GM18870 (cell line): ENCODE results near the gene ACTR5.
A peak's percentile ranks its signal among the peaks of the same experiment; 100 is the strongest.
"Not testable (repeated sequence)": the region's sequence is repeated elsewhere in the genome, so short reads cannot be mapped to it uniquely, and the experiment has no call there.

ENCODE experiments used
- ATAC-seq: cut with Tn5 transposase; IDR thresholded peaks from one replicate; pipeline ENCODE4 v1.9.1; 2021; ENCODE audit warnings: moderate library complexity; ENCODE audit not compliant: unreplicated experiment

Gene ACTR5

DNA sequence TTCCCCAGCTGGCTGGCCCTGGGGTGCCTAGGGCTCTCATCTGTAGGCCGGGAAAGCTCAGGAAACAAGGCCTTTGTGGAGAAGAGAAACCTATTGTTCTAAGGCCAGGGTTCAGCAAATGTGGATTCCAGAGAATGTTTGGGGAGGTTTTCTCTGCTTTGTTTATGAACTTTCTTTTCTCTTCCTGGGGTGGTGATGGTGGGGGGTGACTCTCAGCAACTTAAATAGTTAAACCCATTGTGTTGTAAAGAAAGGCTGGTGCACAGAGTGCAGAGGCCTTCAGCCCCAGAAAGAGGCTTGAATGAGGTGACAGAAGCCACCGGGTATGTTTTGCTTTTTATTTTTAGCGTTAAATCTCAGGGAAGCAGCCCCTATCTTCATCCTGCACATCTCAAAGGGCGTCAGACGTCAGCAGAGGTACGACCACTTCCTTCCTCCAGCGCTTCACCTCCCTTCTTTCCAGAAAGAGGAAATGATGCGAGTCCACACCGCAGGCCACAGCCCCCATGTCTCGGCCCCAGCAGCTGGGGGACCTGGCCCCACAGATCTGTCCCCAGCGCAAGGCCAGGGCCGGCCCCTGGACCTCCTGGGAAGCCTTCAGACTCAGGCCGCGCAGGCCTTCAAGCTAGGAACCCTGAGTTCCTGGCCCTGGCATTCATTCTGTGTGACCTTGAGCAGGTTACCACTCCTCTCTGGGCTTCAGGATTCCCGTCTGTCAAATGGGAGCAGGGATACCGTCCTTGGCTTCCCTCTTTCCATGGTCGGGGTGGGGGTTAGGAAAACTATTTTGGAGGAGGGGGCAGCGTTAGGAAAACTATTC lies 56.6 kb downstream of the ACTR5 start:
- ATAC-seq, result peak; percentile 36

DNA sequence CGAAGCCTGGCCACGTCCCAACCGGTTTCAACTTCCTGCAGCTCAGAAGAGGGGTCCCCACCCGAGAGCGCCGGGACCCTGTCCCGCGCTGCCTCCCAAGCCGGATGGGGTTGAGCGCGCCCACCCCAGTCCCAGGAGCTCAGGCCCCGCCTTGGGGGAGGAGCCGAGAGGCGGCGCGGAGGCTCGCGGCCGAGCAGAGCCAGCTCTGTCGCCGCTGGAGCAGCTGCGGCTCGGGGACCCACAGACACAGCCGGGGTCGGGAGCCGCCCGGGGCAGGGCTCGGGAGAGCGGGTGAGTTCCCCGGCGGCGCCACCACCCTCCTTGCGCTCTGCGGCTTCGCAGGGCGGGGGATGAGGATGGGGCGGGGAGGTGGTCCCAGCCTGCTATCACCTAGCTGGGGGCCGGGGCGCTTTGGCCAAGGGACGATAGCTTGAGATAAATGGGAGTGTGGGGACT lies 57.3 kb downstream of the ACTR5 start, which contains the start of gene PPP1R16B:
TSS of gene PPP1R16B (plus strand) at position 196 of the 456 bp plus-strand sequence. CDS start 30,229 bp downstream, outside the sequence.
- ATAC-seq, result no peak

DNA sequence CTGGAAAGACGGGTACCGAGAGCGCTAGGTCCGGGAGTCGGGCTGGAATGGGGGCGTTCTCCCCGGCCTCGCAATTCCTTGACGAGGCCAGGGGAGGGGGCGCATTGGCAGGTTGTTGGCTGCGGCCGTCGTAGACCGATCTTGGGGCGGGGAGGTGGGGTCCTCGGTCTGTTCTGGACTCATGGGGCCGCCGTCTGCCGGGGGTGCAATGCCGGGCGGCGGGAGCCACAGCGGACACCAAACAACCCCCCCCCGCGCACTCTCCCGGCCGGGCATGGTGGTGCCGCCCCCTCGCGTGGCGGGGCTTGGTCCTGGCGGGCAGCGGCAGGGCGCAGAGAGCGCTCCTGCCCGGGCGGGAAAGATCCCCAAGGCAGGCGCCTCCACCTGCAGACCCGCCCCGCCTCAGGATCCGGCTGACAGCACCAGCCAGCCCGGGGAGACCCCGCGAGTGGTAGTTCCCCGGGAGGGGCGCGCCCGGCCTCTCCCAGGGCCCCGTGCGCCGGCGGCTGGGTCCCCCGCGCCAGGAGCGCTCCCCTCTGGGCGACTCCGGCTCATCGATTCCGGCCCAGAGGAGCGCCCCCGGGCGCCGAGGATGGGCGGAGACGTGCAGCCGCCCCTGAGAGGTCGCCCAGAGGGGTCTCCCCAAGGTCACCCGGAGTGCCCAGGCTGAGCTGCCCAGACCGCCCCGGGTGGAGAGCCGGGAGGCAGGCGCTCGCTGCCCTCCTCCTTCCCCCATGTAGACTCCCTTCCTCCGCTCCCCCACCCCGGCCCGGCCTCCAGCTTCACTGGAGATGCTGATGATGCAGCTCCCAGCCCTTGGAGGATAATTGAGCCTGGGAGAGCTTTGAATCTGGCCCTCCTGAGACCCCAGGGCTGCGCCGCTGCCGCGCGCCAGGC lies 57.9 kb downstream of the ACTR5 start:
- no peak for ATAC-seq

DNA sequence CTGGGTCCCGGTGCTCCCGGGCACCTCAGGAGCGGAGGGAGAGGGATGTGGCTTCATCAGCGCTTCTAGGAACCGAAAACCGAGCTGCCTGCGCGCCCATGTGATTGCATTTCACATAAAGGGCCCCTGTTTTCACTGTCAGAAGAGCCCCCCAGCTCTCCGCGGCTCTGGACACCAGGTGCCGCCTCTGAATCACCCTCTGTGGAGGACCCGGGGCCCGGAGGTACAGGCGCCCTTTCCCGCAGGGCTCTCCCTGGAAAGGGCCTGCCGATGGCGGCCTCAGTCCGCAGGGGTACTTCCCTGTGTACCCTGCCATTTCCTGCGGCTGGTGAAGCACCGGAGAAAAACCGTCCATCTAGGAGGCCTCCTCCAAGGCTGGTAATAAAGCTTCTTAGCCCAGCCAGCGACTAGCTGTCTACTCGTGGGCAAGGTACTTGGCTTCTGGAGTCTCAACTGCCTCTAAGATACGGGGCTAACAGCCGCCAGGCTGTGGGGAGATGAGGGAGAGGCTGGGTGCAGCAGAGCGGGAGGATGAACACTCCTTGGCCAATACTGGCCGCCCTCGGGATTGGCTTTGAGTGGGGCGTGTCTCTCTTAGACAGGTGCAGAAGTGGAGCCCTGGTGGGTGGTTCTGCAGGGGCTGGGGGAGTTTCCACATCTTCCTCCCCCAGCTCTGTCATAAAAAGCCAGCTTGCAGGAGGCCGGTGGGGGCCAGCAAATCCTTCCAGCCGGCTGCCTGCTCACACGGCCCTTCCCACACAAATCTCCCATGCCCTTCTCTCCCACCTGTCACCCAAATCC lies 58.8 kb downstream of the ACTR5 start:
- ATAC-seq, result no peak

DNA sequence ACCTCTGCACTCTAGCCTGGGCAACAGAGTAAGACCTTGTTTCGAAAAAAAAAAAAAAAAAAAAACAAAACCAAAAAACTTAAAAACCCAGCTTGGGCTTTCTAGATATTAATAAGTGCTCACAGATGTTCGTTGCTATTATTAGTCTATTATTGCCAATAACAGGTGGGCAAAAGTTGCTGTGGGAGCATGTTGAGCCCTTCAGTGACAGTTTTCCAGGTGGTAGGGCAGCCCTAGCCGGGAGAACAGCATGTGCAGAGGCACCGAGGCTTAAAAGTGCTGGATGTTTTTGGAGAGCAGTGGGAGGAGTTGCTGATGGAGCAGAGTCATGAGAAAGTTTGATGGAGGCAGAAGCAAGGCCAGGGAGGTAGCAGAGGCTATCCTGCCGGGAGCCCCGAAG lies 61.7 kb downstream of the ACTR5 start:
- no peak for ATAC-seq

DNA sequence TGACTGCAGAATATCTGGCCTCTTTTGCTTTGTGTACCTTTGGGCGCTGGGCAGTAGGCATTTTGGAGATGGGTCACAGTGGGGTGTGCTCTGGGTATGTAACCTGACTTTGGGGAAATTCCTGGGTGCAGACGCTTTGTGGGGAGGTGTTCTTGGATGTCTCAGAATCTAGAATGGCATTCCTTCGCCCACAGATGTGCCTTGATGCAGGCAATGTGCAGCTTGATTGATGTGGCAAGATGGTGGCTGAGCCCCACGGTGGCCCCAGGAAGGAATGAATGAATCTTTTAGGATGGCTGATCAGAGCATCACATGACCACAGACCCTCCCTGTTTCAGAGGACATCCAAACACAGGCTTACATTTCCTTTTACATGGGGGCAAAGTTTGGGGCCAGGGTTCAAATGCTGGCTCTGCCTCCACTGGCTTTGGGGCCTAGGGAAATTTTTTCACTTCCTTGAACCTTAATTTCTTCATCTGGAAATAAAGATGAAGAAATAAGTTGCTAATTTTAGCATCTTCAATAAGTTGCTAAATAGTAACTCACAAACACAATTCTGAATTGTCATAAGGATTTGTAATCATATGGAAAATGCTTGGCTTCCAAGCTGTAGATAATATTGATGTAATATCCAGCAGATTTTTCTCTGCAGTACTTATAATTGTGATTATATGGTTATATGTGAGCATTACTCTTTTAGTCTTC lies 62.8 kb downstream of the ACTR5 start:
- no peak for ATAC-seq

DNA sequence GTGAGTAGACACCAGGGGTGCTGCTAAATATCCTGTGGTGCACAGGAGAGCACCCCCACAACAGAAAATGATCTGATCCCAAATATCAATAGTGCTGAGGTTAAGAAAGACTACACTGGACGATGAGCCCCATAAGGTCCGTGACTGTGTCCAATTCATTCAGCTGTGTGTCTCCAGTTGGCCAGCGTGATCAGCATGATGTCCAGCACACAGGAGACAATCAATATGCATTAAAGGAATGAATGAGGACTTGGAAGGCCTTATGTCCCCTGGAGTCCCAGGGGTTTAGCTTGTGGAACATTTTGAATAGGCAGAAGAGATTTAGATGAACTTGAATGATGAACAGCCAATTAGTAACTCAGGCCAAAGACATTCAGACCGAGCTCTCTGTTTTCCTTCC lies 63.5 kb downstream of the ACTR5 start:
- ATAC-seq, result no peak

DNA sequence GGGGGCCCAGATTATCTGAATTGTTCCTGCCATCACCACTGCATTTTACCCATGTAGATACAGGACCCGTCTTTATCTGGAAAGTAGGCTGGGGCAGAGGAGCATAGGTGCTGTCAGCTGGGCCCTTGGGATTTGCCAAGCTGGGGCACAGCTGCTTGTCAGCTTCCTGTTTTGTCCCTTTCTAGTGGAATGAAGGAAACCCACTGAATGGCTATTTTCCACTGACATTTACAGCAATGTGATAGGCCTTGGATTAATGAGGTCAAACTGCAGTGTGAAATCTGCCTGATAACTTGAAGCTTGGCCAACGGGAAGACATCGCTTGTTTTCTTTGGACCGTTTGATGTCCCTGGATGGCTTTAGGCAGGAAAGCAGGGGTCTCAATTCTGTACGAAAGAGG lies 63.9 kb downstream of the ACTR5 start:
- ATAC-seq, result no peak

DNA sequence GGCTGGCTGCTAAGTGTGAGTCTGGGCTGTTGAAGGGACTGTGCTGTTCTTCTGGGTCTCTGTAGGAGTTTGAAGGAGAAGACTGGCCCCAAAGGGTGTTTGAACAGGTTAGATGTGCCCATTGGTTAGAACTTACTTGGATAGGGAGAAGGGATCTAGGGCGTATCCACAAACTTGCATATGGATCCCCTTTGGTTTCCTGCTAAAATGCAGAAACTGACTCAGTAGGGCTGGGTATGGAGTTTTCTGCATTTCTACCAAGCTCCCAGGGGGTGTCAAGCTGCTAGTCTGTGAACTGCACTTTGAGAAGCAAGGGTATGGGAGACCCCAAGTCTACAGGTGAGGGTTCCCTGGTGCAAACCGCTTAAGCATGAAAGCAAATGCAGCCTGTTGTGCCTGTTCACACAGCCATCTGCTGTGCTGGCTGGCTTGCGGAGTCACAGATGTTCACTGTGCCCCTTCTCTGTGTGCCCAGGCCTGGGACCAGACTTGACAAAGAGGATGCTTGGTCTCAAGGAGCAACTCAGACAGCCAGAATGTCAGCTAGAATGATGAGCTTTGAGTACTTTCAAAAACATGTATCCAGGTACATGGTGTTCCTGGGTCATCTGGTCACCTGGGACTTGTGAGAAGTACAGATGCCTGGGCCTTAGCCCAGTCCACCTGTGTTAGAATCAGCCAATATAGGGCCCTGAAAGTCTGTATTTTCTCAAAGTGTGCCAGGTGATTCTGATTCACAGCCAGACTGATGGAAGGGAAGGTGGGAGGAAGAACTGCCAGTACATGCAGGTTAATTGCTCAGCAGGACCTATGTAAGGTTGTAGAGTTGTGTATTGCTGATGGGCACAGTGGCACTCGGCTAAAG lies 64.7 kb downstream of the ACTR5 start:
- no peak for ATAC-seq

DNA sequence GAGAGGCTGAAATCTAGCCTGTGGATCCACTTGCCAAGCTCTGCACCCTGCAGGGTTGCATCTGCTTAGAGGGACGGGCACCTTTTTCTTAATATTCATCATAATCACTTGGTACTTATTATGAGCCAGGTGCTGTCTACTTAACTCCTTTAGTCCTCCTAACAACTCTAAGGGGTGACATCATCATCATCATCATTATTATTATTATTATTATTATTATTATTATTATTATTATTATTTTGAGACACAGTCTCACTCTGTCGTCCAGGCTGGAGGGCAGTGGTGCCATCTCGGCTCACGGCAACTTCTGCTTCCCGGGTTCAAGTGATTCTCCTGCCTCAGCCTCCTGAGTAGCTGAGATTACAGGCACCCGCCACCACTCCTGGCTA lies 65.3 kb downstream of the ACTR5 start:
- not testable (repeated sequence) for ATAC-seq

DNA sequence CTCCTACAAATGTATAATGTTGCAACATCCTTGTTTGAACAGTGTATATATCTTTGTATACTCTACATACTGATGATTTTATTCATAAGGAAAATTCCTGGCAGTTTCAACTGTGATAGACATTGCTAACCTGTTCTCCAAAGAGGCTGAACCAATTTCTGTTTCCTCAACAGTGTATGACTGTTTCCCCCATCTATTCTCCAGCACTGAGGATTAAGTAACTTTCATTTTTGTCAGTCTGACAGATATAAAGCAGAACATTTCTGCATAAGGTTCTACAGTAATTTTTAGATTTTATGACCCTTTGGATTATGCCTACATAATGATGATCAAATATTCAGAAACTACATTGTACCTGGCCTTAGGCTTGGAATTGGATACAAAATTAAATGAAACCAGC lies 67.2 kb downstream of the ACTR5 start:
- ATAC-seq, result no peak

DNA sequence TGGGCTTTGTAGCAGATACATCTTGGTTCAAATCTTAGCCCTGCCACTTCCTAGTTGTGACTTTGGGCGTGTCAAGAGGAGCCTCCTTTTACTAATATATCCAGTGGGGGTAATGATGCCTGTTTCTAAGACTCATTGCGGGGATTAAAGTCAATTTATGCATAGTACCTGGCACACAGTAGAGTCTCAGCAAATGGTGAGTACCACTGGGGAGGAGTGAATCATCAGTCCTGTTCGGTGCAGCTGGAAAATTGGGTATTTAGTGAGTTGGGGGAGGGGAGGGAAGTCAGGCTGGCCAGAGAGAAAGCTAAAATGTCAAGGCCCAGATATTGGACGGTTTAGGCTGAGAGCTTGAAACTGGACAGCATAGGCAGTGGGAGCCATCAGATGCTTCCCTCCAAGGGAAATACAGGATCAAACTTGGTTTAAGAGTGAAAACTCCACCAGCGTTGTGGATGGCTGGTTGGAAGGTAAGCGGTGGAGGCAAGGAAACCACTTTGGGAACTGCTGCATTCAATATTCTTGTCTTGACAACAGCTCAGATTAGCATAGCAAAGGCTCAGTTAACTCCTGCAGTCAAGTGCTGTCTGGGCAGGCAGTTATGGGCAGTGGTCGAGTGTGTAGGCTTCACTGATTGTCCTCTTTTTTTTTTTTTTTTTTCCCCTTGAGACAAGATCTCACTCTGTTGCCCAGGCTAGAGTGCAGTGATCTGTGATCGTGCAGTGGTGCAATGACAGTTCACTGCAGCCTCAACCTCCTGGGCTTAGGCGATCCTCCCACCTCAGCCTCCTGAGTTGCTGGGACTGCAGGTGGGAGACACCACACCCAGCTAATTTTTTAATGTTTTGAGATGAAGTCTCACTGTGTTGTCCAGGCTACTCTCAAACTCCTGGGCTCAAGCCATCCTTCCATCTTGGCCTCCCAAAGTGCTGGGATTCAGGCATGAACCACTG lies 70.1 kb downstream of the ACTR5 start:
- ATAC-seq, result no peak
